ENCODE data around the gene SLC11A2. TPM values are rescaled to one million over a fixed set of nuclear protein-coding genes. Genes with fewer than 3 reads are reported as not detected.

SLC11A2 gene
- total and polyA plus RNA-seq, 2 experiments from 2014 or later: 30.5 to 41.3 TPM

GRCh38 chr12:51004504-51004903, 21.7 kb downstream of the SLC11A2 start:
- H3K4me3 ChIP-seq: no peak overlapping the region
- no peaks in the 10 kb centered on the region for H3K4me1 ChIP-seq (ENCODE audit: low read depth)
- H3K36me3 ChIP-seq: peaks cover 27% of the 10 kb centered on the region
- peak overlapping the region; percentile 4 for H3K27ac ChIP-seq
- no peak for DNase-seq (ENCODE audit: low read depth in 1 of 2, low spot score in 1 of 2)
- no peaks in the 10 kb centered on the region for H3K9me3 ChIP-seq (ENCODE audit: low read depth)
- no peaks in the 10 kb centered on the region for H3K27me3 ChIP-seq
- TF ChIP-seq, protein P1, sequence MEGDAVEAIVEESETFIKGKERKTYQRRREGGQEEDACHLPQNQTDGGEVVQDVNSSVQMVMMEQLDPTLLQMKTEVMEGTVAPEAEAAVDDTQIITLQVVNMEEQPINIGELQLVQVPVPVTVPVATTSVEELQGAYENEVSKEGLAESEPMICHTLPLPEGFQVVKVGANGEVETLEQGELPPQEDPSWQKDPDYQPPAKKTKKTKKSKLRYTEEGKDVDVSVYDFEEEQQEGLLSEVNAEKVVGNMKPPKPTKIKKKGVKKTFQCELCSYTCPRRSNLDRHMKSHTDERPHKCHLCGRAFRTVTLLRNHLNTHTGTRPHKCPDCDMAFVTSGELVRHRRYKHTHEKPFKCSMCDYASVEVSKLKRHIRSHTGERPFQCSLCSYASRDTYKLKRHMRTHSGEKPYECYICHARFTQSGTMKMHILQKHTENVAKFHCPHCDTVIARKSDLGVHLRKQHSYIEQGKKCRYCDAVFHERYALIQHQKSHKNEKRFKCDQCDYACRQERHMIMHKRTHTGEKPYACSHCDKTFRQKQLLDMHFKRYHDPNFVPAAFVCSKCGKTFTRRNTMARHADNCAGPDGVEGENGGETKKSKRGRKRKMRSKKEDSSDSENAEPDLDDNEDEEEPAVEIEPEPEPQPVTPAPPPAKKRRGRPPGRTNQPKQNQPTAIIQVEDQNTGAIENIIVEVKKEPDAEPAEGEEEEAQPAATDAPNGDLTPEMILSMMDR (IDR thresholded peaks at IDR 0.05; ENCODE audit: low read depth, low read length): no peak

DNA sequence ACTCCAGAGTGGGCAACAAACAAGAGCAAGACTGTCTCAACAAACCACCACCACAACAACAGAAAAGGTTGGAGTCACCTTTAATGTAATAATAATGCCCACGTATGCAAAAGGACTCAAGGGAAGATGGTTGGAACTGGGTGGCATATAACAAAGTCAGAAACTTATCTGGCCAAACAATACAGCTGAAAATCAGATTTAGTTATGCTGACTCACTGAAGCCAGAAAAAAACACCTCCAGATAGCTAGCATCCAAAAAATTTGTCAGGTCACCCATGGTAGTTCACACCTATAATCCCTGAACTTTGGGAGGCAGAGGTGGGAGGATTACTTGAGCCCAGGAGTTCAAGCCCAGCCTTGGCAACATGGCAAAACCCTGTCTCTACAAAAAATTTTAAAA, 24.4 kb downstream of the SLC11A2 start:
- H3K36me3 ChIP-seq: peaks cover 13% of the 10 kb centered on the region
- no peak overlapping the region for H3K4me3 ChIP-seq
- no peaks in the 10 kb centered on the region for H3K27me3 ChIP-seq
- H3K9me3 ChIP-seq (ENCODE audit: low read depth): no peaks in the 10 kb centered on the region
- DNase-seq (ENCODE audit: low read depth in 1 of 2, low spot score in 1 of 2): no peak
- TF ChIP-seq, protein P1 (IDR thresholded peaks at IDR 0.05; ENCODE audit: low read depth, low read length): no peak
- H3K27ac ChIP-seq: no peak overlapping the region
- no peaks in the 10 kb centered on the region for H3K4me1 ChIP-seq (ENCODE audit: low read depth)

- TF ChIP-seq, protein P1 (IDR thresholded peaks at IDR 0.05; ENCODE audit: low read depth, low read length): no peak
Observed at GRCh38 chr12:51000245-51000644, 25.9 kb downstream of the SLC11A2 start.

DNA sequence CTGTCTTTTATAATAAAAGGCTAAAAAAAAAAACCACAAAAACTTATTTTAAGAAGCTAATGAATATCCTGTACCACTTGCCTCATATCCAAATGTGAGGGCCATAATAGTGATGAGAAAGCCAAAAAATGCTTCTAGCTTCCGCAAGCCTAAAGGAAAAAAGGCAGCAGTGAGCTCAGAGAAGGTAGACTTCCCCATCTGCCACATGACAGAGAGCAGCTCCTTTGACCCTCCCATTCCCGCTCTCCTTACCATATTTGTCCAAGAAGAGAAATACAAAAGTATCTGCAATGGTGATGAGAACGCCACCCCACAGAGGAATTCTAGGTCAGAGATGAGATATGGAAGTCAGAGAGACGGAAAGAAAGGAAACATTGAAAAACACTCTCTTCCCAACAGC, 27.1 kb downstream of the SLC11A2 start:
- TF ChIP-seq, protein P1 (IDR thresholded peaks at IDR 0.05; ENCODE audit: low read depth, low read length): no peak
- peak overlapping the region; percentile 45 for H3K27ac ChIP-seq
- no peaks in the 10 kb centered on the region for H3K27me3 ChIP-seq
- no peak for DNase-seq (ENCODE audit: low read depth in 1 of 2, low spot score in 1 of 2)
- H3K36me3 ChIP-seq: peaks cover 17% of the 10 kb centered on the region
- no peaks in the 10 kb centered on the region for H3K4me1 ChIP-seq (ENCODE audit: low read depth)
- no peaks in the 10 kb centered on the region for H3K9me3 ChIP-seq (ENCODE audit: low read depth)
- H3K4me3 ChIP-seq: no peak overlapping the region

More at GRCh38 chr12:51000245-51000644, 25.9 kb downstream of the SLC11A2 start:
- Histone ChIP-seq H3K27ac (no peak overlapping the region), H3K27me3 (no peaks in the 10 kb centered on the region), H3K4me1 (ENCODE audit: low read depth) (no peaks in the 10 kb centered on the region), H3K9me3 (ENCODE audit: low read depth) (no peaks in the 10 kb centered on the region), H3K36me3 (peaks cover 19% of the 10 kb centered on the region), H3K4me3 (no peak overlapping the region)
- DNase-seq (ENCODE audit: low read depth in 1 of 2, low spot score in 1 of 2): no peak

DNA sequence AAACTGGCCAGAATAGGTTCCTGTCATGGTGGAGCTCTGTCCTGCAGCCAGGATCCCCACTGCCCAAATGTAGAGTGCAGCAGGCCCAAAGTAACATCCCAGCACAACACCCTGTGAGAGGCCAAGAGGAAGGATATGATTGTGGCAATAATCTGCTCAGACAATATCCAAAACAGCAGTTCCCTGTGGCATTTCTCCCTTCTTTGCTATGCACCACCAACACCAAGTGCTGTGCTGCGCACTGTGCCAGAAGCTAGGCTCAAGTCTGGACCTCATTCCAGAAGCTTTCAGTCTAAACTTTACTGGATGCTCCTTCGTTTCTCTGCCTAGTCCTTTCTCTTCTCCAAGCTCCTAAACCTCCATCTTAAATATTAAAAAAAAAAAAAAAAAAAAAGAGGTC, 33.4 kb downstream of the SLC11A2 start:
- H3K27me3 ChIP-seq: no peaks in the 10 kb centered on the region
- H3K9me3 ChIP-seq (ENCODE audit: low read depth): no peaks in the 10 kb centered on the region
- peaks cover 41% of the 10 kb centered on the region for H3K36me3 ChIP-seq
- TF ChIP-seq, protein P1 (IDR thresholded peaks at IDR 0.05; ENCODE audit: low read depth, low read length): no peak
- peak; percentile 26 to 58 for DNase-seq (ENCODE audit: low read depth in 1 of 2, low spot score in 1 of 2)
- H3K4me1 ChIP-seq (ENCODE audit: low read depth): no peaks in the 10 kb centered on the region
- no peak overlapping the region for H3K27ac ChIP-seq
- no peak overlapping the region for H3K4me3 ChIP-seq

DNA sequence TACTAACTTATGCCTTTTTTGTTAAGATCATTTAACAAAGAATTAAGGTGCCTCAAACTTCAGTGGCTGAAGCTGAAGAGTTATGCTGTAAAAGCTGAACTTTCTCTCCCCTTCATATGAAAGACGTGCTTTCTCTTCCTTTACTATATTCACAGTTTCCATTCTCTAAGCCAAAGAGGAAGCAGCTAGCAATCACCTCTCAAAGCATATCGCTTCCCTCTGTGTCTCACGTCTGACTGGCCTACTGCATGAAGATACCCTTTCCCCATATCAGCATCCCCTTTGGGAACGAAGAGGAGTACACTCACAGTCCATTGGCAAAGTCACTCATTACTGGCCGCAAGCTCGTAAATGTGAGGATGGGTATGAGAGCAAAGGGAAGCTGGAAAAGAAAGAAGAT, 34.9 kb downstream of the SLC11A2 start:
- TF ChIP-seq, protein P1 (IDR thresholded peaks at IDR 0.05; ENCODE audit: low read depth, low read length): no peak
- H3K27me3 ChIP-seq: no peaks in the 10 kb centered on the region
- no peak overlapping the region for H3K27ac ChIP-seq
- peaks cover 40% of the 10 kb centered on the region for H3K36me3 ChIP-seq
- H3K4me1 ChIP-seq (ENCODE audit: low read depth): no peaks in the 10 kb centered on the region
- no peaks in the 10 kb centered on the region for H3K9me3 ChIP-seq (ENCODE audit: low read depth)
- no peak for DNase-seq (ENCODE audit: low read depth in 1 of 2, low spot score in 1 of 2)
- no peak overlapping the region for H3K4me3 ChIP-seq

Data from cardiac muscle cell (in vitro differentiated cells and primary cell).